Measurements from ENCODE around the gene MYF5.
"Not testable (repeated sequence)": the region's sequence is repeated elsewhere in the genome, so short reads cannot be mapped to it uniquely, and the experiment has no call there.

DNA sequence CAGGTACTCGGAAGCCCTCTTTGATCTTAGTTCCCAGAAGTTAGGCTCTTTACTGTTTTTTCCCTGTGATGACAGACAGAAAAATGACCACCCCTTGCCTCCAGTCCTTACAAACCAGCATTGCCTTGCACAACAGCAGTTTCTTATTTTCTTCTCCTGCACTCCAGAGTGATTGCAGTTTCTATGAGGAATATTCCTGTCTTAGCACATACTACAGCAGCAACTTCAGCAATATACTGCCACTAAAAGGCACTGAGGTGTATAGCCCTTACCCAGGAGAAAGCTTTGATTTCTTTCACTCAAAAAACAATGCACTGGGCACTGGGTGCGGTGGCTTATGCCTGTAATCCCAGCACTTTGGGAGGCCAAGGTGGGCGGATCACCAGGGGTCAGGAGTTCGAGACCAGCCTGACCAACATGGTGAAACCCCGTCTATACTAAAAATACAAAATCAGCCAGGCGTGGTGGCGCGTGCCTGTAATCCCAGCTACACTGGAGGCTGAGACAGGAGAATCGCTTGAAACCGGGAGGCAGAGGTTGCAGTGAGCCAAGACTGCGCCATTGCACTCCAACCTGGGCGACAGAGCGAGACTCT lies 40.6 kb upstream of the MYF5 start:
- TF ChIP-seq EZH2 (IDR thresholded peaks at IDR 0.05; ENCODE audit: insufficient read depth, poor library complexity, severe bottlenecking); EZH2phosphoT487 (IDR thresholded peaks at IDR 0.05; ENCODE audit: insufficient read depth, low read depth): not testable (repeated sequence)
